ENCODE results near the gene NAALADL2. TPM values are rescaled to one million over a fixed set of nuclear protein-coding genes. Genes with fewer than 3 reads are reported as not detected.

Gene NAALADL2
- total RNA-seq, 2 donors from 2014 or later: 8.5 to 24.3 TPM

DNA sequence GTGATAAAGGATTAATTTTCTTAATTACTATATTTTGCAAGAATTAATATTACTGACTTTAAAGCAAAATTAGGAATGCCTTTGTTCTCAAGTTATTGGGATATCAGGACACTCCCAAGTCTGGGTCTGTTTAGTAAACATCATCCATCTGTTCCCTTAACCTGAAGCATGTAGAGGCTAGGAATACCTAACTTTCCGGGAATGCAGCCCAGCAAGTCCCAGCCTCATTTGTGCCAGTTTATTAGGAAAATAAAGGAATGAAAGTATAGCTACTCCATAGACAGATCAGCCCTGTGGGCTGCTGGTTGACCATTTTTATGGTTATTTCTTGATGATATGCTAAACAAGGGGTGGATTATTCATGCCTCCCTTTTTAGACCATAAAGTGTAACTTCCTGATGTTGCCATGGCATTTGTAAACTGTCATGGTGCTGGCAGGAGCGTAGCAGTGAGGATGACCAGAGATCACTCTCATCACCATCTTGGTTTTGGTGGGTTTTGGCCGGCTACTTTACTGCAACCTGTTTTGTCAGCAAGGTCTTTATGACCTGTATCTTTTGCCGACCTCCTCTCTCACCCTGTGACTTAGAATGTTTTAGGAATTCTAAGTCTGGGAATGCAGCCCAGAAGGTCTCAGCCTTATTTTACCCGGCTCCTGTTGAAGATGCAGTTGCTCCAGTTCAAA, 540.2 kb downstream of the NAALADL2 start:
- H3K9me3 ChIP-seq: no peaks in the 10 kb centered on the region
- H3K27me3 ChIP-seq: no peaks in the 10 kb centered on the region
- intact Hi-C loops (cut with DNase I): no loop called here
- no peaks in the 10 kb centered on the region for H3K4me1 ChIP-seq
- no peak for DNase-seq
- TF ChIP-seq, protein P1, sequence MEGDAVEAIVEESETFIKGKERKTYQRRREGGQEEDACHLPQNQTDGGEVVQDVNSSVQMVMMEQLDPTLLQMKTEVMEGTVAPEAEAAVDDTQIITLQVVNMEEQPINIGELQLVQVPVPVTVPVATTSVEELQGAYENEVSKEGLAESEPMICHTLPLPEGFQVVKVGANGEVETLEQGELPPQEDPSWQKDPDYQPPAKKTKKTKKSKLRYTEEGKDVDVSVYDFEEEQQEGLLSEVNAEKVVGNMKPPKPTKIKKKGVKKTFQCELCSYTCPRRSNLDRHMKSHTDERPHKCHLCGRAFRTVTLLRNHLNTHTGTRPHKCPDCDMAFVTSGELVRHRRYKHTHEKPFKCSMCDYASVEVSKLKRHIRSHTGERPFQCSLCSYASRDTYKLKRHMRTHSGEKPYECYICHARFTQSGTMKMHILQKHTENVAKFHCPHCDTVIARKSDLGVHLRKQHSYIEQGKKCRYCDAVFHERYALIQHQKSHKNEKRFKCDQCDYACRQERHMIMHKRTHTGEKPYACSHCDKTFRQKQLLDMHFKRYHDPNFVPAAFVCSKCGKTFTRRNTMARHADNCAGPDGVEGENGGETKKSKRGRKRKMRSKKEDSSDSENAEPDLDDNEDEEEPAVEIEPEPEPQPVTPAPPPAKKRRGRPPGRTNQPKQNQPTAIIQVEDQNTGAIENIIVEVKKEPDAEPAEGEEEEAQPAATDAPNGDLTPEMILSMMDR (IDR thresholded peaks at IDR 0.05): no peak
- no peak overlapping the region for H3K9ac ChIP-seq (ENCODE audit: low read depth in 2 of 2, low read length in 2 of 2)
- no peaks in the 10 kb centered on the region for H3K36me3 ChIP-seq
- H3K4me3 ChIP-seq: no peak overlapping the region
- no peak overlapping the region for H3K27ac ChIP-seq

DNA sequence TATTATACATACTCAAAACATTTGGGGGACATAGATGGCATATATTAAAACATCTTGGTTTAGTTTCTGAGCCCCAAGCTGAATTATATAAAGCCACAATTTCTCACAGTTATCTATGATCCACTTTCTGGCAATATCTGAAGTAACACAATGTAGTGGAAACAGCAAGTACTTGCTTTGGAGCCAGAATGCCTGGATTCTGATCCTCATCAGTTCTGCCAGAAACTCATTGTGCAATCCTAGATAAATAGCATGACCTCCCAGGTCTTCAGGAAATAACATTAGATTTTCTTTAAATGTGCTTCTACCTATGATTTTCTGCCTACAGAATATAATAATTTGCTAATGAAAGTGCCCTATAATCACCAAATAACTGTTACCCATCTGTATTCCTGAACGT, 544.9 kb downstream of the NAALADL2 start:
- H3K9me3 ChIP-seq: no peaks in the 10 kb centered on the region
- H3K27ac ChIP-seq: no peak overlapping the region
- no peak overlapping the region for H3K9ac ChIP-seq (ENCODE audit: low read depth in 2 of 2, low read length in 2 of 2)
- intact Hi-C loops (cut with DNase I): no loop called here
- no peak overlapping the region for H3K4me3 ChIP-seq
- TF ChIP-seq, protein P1 (IDR thresholded peaks at IDR 0.05): no peak
- DNase-seq: no peak
- no peaks in the 10 kb centered on the region for H3K27me3 ChIP-seq
- H3K36me3 ChIP-seq: no peaks in the 10 kb centered on the region
- H3K4me1 ChIP-seq: no peaks in the 10 kb centered on the region

DNA sequence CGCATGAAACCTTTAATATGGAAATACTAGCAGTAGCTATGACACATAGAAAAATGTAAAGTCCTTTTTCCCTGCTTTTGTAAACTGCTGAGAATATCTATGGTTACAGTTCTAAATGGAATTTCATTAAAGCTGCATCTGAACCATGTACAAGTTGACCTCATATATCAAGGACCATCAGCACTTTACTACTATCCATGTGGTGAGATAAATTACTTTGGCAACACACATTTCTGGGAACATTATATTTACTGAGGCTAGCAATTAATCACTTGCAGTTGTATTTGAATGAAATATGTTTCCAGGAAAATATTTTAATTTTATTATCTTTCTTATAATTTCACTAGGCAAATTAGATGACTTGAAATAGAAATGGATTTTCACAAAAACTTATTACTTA, 545.5 kb downstream of the NAALADL2 start:
- no peaks in the 10 kb centered on the region for H3K27me3 ChIP-seq
- intact Hi-C loops (cut with DNase I): no loop called here
- H3K9me3 ChIP-seq: no peaks in the 10 kb centered on the region
- TF ChIP-seq, protein P1 (IDR thresholded peaks at IDR 0.05): no peak
- no peaks in the 10 kb centered on the region for H3K36me3 ChIP-seq
- H3K9ac ChIP-seq (ENCODE audit: low read depth in 2 of 2, low read length in 2 of 2): no peak overlapping the region
- H3K27ac ChIP-seq: no peak overlapping the region
- no peaks in the 10 kb centered on the region for H3K4me1 ChIP-seq
- H3K4me3 ChIP-seq: no peak overlapping the region
- no peak for DNase-seq

DNA sequence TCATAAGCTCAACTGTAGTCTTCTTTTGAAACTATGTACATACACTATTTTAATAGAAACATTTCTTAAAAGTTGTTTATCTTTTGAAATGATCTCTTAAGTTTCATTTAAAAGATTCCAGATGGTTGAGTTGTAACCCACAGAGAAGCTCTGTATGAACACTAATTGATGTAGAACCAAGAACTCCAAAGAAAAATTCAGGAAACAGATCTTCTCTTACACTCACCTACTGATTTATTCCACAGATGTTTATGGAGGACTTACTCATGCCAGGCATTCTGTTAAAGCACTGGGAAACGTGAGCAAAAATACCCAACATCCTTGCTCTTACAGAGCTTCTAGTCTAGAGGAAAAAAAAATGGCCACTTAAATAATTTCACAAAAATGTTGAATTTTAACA, 551.1 kb downstream of the NAALADL2 start:
- Histone ChIP-seq H3K27me3 (no peaks in the 10 kb centered on the region), H3K9me3 (no peaks in the 10 kb centered on the region), H3K27ac (no peak overlapping the region), H3K4me3 (no peak overlapping the region), H3K4me1 (no peaks in the 10 kb centered on the region), H3K9ac (ENCODE audit: low read depth in 2 of 2, low read length in 2 of 2) (no peak overlapping the region), H3K36me3 (no peaks in the 10 kb centered on the region)
- no peak for DNase-seq
- TF ChIP-seq, protein P1 (IDR thresholded peaks at IDR 0.05): no peak
- intact Hi-C loops (cut with DNase I): no loop called here

DNA sequence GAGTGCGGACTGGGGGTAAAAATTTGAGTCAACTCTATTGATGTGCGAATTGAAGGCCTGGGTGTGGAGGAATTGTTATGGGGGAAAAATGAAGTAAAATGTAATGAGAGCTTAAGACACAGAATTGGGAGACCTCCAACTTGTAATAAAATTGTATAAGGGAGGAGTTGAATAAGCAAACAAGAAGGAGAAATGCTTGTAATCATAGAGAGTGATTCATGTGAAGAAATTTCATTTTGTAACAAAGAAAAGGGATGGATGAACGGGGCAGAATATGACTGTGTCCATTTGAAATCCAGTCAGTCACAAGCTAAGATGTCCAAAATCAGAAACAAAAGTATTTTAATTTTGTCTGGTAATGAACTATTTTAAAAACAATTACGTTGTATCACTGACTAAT, 552.3 kb downstream of the NAALADL2 start:
- TF ChIP-seq, protein P1 (IDR thresholded peaks at IDR 0.05): no peak
- H3K36me3 ChIP-seq: no peaks in the 10 kb centered on the region
- H3K9me3 ChIP-seq: no peaks in the 10 kb centered on the region
- no peak overlapping the region for H3K9ac ChIP-seq (ENCODE audit: low read depth in 2 of 2, low read length in 2 of 2)
- H3K27me3 ChIP-seq: no peaks in the 10 kb centered on the region
- no peaks in the 10 kb centered on the region for H3K4me1 ChIP-seq
- H3K27ac ChIP-seq: no peak overlapping the region
- H3K4me3 ChIP-seq: no peak overlapping the region
- no peak for DNase-seq
- intact Hi-C loops (cut with DNase I): no loop called here
